A673 (cell line): ENCODE data around the gene ZGRF1. TPM values are rescaled to one million over a fixed set of nuclear protein-coding genes. Genes with fewer than 3 reads are reported as not detected.

ENCODE experiments used
- BruUV-seq: library from RNA; stranded (reverse); fragments of 400-500 nt; replicated peaks from 2 replicates; lab custom pipeline; 2021; lab: Mats Ljungman, UMichigan
- CTCF ChIA-PET: fragments of 300-600 bp; sonication (Branson Sonifier 250); formaldehyde crosslinking; loops from one replicate; lab custom pipeline; 2022; ENCODE audit warnings: antibody characterized with exemption; lab: Charles Lee
- POLR2A ChIA-PET: fragments of 300-600 bp; sonication (Branson Sonifier 250); formaldehyde crosslinking; loops from one replicate; lab custom pipeline; 2022; ENCODE audit warnings: antibody characterized with exemption; ENCODE audit not compliant: low non-redundant PET; lab: Charles Lee
- DNase-seq: peaks from one replicate; pipeline ENCODE4 v3.0.0-alpha.2; 2015; ENCODE audit warnings: low spot score
- H3K27ac ChIP-seq: fragments of 200-600 bp; sonication (generic); 2 replicates; pipeline ENCODE4 v1.5.1; 2016; ENCODE audit warnings: mixed run types, low read depth, mild to moderate bottlenecking, mixed read lengths, antibody characterized with exemption, low read length; ENCODE audit not compliant: poor library complexity, severe bottlenecking
- H3K27me3 ChIP-seq: fragments of 200-600 bp; sonication (generic); replicated peaks from 2 replicates; pipeline ENCODE4 v1.6.1; 2017; ENCODE audit warnings: mixed run types, low read depth, mild to moderate bottlenecking, mixed read lengths, antibody characterized with exemption, low read length; ENCODE audit not compliant: insufficient read depth, poor library complexity
- H3K36me3 ChIP-seq: fragments of 200-600 bp; sonication (generic); 2 replicates; pipeline ENCODE4 v1.6.1; 2016; ENCODE audit warnings: mixed run types, mild to moderate bottlenecking, mixed read lengths, antibody characterized with exemption, low read length; ENCODE audit not compliant: insufficient read depth, poor library complexity, severe bottlenecking
- H3K4me1 ChIP-seq: fragments of 200-600 bp; sonication (generic); 2 replicates; pipeline ENCODE4 v1.6.1; 2017; ENCODE audit warnings: mixed run types, mild to moderate bottlenecking, mixed read lengths, antibody characterized with exemption, low read length; ENCODE audit not compliant: insufficient read depth, poor library complexity, severe bottlenecking
- H3K4me3 ChIP-seq: fragments of 200-600 bp; sonication (generic); 2 replicates; pipeline ENCODE4 v1.5.1; 2016; ENCODE audit warnings: low read depth, mixed run types, mild to moderate bottlenecking, mixed read lengths, low read length; ENCODE audit not compliant: poor library complexity, severe bottlenecking
- H3K9me3 ChIP-seq: fragments of 200-600 bp; sonication (generic); 2 replicates; pipeline ENCODE4 v1.6.1; 2016; ENCODE audit warnings: mixed run types, low read depth, mild to moderate bottlenecking, mixed read lengths, antibody characterized with exemption, low read length; ENCODE audit not compliant: poor library complexity, severe bottlenecking
- EZH2 ChIP-seq: fragments of 200-600 bp; sonication (generic); IDR thresholded peaks from 2 replicates; pipeline ENCODE4 v1.6.1; 2017; ENCODE audit warnings: borderline replicate concordance, low read depth, mild to moderate bottlenecking, mixed read lengths, antibody characterized with exemption, low read length; ENCODE audit not compliant: poor library complexity, severe bottlenecking
- intact Hi-C: fragments of 100-400 bp; cut with micrococcal nuclease; formaldehyde crosslinking; loops from one replicate; pipeline ENCODE4 v1.10.0; 2022; ENCODE audit not compliant: unreplicated experiment
- total RNA-seq: library from RNA; stranded (reverse); gene quantifications from 2 replicates; pipeline ENCODE4 v1.2.3, GENCODE V29; 2021
- TF ChIP-seq, protein P1 (sequence below): fragments of 300-800, 200-600 bp; sonication (generic); conservative IDR thresholded peaks from 2 replicates; pipeline ENCODE4 v1.5.1; 2017; ENCODE audit warnings: low read depth, mild to moderate bottlenecking, antibody characterized with exemption, low read length, moderate library complexity, mixed read lengths

Gene ZGRF1
- total RNA-seq, 1 experiment from 2014 or later: 31.4 TPM

DNA sequence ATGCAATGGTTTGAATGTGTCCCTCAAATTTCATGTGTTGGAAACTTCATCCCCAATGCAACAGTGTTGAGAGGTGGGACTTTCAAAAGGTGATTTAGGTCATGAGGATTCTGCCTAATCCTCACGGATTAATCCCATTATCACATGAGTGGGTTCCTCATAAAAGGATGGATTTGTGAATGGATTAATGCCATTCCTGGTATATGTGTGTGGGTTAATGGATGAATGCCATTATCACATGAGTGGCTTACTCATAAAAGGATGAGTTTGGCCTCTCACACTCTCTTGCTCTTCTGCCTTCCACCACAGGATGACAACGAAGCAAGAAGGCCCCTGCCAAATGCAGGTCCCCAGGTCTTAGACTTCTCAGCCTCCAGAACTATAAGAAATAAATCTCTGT, 90.2 kb downstream of the ZGRF1 start:
- intact Hi-C loops: no loop called here
- ChIA-PET POLR2A (no interaction called here), CTCF (no interaction called here)
- TF ChIP-seq, protein P1, sequence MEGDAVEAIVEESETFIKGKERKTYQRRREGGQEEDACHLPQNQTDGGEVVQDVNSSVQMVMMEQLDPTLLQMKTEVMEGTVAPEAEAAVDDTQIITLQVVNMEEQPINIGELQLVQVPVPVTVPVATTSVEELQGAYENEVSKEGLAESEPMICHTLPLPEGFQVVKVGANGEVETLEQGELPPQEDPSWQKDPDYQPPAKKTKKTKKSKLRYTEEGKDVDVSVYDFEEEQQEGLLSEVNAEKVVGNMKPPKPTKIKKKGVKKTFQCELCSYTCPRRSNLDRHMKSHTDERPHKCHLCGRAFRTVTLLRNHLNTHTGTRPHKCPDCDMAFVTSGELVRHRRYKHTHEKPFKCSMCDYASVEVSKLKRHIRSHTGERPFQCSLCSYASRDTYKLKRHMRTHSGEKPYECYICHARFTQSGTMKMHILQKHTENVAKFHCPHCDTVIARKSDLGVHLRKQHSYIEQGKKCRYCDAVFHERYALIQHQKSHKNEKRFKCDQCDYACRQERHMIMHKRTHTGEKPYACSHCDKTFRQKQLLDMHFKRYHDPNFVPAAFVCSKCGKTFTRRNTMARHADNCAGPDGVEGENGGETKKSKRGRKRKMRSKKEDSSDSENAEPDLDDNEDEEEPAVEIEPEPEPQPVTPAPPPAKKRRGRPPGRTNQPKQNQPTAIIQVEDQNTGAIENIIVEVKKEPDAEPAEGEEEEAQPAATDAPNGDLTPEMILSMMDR: no peak
- no peak for TF ChIP-seq EZH2
- no peak overlapping the region for H3K4me3 ChIP-seq
- DNase-seq: no peak
- no peaks in the 10 kb centered on the region for H3K4me1 ChIP-seq
- BruUV-seq: no TSS peak
- H3K9me3 ChIP-seq: no peaks in the 10 kb centered on the region
- H3K27me3 ChIP-seq: no peaks in the 10 kb centered on the region
- no peak overlapping the region for H3K27ac ChIP-seq
- H3K36me3 ChIP-seq: no peaks in the 10 kb centered on the region

DNA sequence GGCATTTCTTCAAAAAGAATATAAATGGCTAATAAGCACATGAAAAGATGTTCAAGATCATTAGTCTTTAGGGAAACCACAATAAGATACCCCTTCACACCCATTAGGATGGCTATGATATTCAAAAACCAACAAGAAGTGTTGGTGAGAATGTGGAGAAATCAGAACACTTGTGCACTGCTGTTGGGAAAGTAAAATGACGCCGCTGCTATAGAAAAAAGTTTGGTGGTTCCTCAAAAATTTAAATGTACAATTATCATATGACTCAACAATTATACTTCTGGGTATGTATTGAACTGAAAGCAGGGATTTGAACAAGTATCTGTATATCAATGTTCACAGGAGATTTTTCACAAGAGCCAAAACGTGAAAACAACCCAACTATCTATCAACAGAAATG, 91.4 kb downstream of the ZGRF1 start:
- DNase-seq: no peak
- ChIA-PET POLR2A (no interaction called here), CTCF (no interaction called here)
- no peaks in the 10 kb centered on the region for H3K27me3 ChIP-seq
- H3K9me3 ChIP-seq: no peaks in the 10 kb centered on the region
- no peaks in the 10 kb centered on the region for H3K4me1 ChIP-seq
- BruUV-seq: no TSS peak
- H3K4me3 ChIP-seq: no peak overlapping the region
- no peak overlapping the region for H3K27ac ChIP-seq
- TF ChIP-seq EZH2: no peak
- TF ChIP-seq, protein P1: no peak
- no peaks in the 10 kb centered on the region for H3K36me3 ChIP-seq
- intact Hi-C loops: no loop called here

DNA sequence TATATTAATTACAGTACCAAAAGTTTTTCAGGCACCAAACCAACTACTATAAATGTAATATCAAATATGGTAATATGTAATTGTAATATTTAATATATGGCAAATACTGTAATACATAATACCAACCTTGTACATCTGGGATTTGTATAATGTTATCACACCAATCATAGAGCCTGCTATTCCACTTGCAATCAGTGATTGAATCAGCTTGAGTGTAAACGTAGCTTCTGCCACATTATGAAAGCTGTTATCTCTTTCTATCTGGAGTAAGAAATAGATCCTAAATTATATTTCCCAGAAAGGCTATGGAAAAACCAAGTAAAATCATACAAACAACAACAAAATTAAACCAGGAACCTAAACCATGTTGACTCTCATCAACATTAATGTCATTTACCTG, 96.0 kb downstream of the ZGRF1 start:
- intact Hi-C loops: no loop called here

More for the DNA sequence above, 96.0 kb downstream of the ZGRF1 start:
- CTCF ChIA-PET: no interaction called here
- no peak overlapping the region for H3K27ac ChIP-seq
- POLR2A ChIA-PET: no interaction called here
- no peaks in the 10 kb centered on the region for H3K4me1 ChIP-seq
- H3K36me3 ChIP-seq: no peaks in the 10 kb centered on the region
- no peaks in the 10 kb centered on the region for H3K27me3 ChIP-seq
- TF ChIP-seq, protein P1: no peak
- no peak for TF ChIP-seq EZH2
- no TSS peak for BruUV-seq
- no peak for DNase-seq
- H3K4me3 ChIP-seq: no peak overlapping the region
- H3K9me3 ChIP-seq: no peaks in the 10 kb centered on the region
